ENCODE measurements around the gene PELI2. TPM values are rescaled to one million over a fixed set of nuclear protein-coding genes. Genes with fewer than 3 reads are reported as not detected.

PELI2 gene
- total RNA-seq, 1 donor from 2014 or later, result 27.2 TPM

DNA sequence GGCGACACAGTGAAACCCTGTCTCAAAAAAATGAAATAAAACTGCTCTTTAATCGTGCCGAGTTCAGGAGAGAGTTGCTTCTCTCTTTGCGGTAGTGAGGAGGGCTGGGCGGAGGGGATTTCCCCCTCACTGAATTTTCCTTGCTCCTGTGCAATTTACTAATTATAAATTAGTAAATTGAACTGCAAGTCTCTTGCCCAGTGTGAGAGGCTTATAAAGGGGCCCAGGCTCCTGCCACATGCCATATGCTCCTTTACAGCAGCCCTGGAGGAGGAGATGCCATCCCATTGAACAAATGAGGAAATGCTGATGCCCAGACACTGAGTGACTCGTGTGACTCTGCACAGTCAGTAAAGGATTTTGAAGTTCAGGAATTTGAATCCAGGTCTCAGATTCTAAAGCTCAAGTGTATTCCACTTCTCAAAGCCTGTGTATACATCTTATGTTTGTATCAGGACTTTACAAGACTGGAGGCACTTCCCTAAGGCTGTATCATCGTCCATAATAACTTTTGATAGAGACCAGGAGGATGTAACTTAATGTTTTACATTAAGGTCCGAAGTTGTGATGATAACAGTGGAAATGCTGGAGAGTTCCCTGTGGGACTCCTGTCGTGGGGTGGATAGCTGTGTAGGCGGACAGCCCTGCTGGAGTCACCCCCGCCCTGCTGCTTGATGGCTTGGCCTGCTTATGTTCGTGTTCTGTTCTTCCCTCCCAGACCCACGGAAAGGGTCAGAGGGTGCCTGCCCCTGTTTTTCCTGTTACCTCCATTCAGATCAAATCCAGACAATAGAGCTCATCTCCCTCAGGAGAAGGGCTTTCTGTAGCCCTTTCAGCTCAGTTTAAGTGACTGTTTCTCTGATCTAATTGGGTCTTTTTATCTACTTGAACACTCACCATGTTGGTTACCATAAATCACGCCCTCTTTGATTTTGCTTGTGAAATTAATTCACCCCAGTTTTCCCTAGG is 13.9 kb downstream of the PELI2 start:
- DNase-seq (ENCODE audit: low spot score), result peak; percentile 65
- Histone ChIP-seq H4K20me1 (ENCODE audit: low read depth) (peaks cover 100% of the 10 kb centered on the region), H3K27me3 (no peaks in the 10 kb centered on the region), H3K9ac (no peak overlapping the region), H3K79me2 (ENCODE audit: low read depth) (peaks cover 92% of the 10 kb centered on the region), H3K4me1 (peaks cover 90% of the 10 kb centered on the region), H3K4me3 (no peak overlapping the region), H3K4me2 (peak overlapping the region; percentile 66), H2AFZ (replicated peaks) (no peak overlapping the region), H3K36me3 (no peaks in the 10 kb centered on the region), H3K27ac (no peak overlapping the region), H3K9me3 (ENCODE audit: low read depth) (no peaks in the 10 kb centered on the region), H3F3A (ENCODE audit: low read depth) (peaks cover 55% of the 10 kb centered on the region)
- Mint-ChIP-seq H3K27me3 (ENCODE audit: insufficient read depth, low read depth) (no peaks in the 10 kb centered on the region), H3K9me3 (no peaks in the 10 kb centered on the region), H3K4me1 (peaks cover 77% of the 10 kb centered on the region), H3K36me3 (no peaks in the 10 kb centered on the region), H3K27ac (peak overlapping the region; percentile 14), H3K4me3 (peak overlapping the region; percentile 6)
- TF ChIP-seq EZH2 (IDR thresholded peaks at IDR 0.05) (no peak), EZH2phosphoT487 (IDR thresholded peaks at IDR 0.05) (no peak)
- TF ChIP-seq, protein P1, sequence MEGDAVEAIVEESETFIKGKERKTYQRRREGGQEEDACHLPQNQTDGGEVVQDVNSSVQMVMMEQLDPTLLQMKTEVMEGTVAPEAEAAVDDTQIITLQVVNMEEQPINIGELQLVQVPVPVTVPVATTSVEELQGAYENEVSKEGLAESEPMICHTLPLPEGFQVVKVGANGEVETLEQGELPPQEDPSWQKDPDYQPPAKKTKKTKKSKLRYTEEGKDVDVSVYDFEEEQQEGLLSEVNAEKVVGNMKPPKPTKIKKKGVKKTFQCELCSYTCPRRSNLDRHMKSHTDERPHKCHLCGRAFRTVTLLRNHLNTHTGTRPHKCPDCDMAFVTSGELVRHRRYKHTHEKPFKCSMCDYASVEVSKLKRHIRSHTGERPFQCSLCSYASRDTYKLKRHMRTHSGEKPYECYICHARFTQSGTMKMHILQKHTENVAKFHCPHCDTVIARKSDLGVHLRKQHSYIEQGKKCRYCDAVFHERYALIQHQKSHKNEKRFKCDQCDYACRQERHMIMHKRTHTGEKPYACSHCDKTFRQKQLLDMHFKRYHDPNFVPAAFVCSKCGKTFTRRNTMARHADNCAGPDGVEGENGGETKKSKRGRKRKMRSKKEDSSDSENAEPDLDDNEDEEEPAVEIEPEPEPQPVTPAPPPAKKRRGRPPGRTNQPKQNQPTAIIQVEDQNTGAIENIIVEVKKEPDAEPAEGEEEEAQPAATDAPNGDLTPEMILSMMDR (IDR thresholded peaks at IDR 0.05), result no peak

DNA sequence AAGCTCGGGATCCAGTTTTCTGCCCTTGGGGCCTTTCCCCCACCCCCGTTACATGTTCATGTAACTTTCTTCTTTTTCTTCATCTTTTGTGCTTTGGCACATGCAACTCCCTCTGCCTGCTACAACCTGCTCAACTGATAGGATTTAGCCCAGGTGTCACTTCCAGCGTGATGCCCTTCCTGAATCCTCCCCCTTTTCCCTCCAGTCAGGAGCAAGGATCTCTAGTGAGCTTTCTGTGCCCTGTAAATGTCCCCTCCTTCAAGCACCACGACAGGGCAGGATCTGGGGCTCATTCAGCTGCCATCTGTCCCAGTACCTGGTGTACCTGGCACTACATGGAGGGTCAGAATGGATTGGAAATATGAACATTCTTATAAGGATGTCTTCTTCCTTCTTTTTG is 15.3 kb downstream of the PELI2 start:
- TF ChIP-seq, protein P1 (IDR thresholded peaks at IDR 0.05), result no peak
- TF ChIP-seq EZH2 (IDR thresholded peaks at IDR 0.05) (no peak), EZH2phosphoT487 (IDR thresholded peaks at IDR 0.05) (no peak)
- Histone ChIP-seq H3K4me3 (no peak overlapping the region), H3K9me3 (ENCODE audit: low read depth) (no peaks in the 10 kb centered on the region), H3K79me2 (ENCODE audit: low read depth) (peaks cover 88% of the 10 kb centered on the region), H3F3A (ENCODE audit: low read depth) (peaks cover 55% of the 10 kb centered on the region), H3K27ac (no peak overlapping the region), H2AFZ (replicated peaks) (no peak overlapping the region), H3K9ac (no peak overlapping the region), H3K4me2 (peak overlapping the region; percentile 66), H3K36me3 (no peaks in the 10 kb centered on the region), H3K27me3 (no peaks in the 10 kb centered on the region), H4K20me1 (ENCODE audit: low read depth) (peaks cover 100% of the 10 kb centered on the region), H3K4me1 (peaks cover 90% of the 10 kb centered on the region)
- Mint-ChIP-seq H3K9me3 (no peaks in the 10 kb centered on the region), H3K4me1 (peaks cover 81% of the 10 kb centered on the region), H3K27ac (no peak overlapping the region), H3K36me3 (no peaks in the 10 kb centered on the region), H3K27me3 (ENCODE audit: insufficient read depth, low read depth) (peaks cover 2% of the 10 kb centered on the region), H3K4me3 (peak overlapping the region; percentile 14)
- DNase-seq (ENCODE audit: low spot score), result peak; percentile 24

DNA sequence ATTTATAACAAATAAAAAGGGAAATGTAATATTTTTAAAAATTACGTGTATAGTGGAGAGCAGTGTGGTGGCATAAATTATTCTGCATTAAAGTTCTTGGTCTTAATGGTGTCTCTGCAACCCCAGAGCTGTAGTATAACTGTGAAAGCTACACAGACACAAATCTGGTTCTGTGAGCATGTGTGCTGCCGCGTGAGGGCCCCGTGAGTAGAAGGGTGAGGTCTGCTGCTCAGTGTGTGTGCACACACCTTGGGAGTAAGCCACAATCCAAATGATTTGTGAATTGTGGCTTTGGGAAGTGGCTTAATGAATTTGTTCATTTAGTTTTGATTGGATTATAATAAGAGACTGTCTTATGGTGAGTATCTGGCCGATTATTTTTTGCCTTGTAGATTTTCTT is 16.8 kb downstream of the PELI2 start:
- peaks cover 54% of the 10 kb centered on the region for H3F3A ChIP-seq (ENCODE audit: low read depth)
- no peak overlapping the region for H3K9ac ChIP-seq
- H3K9me3 ChIP-seq (ENCODE audit: low read depth), result no peaks in the 10 kb centered on the region
- H3K27ac ChIP-seq, result no peak overlapping the region
- Mint-ChIP-seq H3K27me3 (ENCODE audit: insufficient read depth, low read depth) (peaks cover 2% of the 10 kb centered on the region), H3K36me3 (no peaks in the 10 kb centered on the region), H3K9me3 (no peaks in the 10 kb centered on the region), H3K27ac (no peak overlapping the region), H3K4me1 (peaks cover 78% of the 10 kb centered on the region), H3K4me3 (no peak overlapping the region)
- peaks cover 91% of the 10 kb centered on the region for H3K79me2 ChIP-seq (ENCODE audit: low read depth)
- DNase-seq (ENCODE audit: low spot score), result no peak
- no peak overlapping the region for H3K4me3 ChIP-seq
- peaks cover 90% of the 10 kb centered on the region for H3K4me1 ChIP-seq
- H4K20me1 ChIP-seq (ENCODE audit: low read depth), result peaks cover 100% of the 10 kb centered on the region
- no peaks in the 10 kb centered on the region for H3K36me3 ChIP-seq
- no peaks in the 10 kb centered on the region for H3K27me3 ChIP-seq
- H3K4me2 ChIP-seq, result no peak overlapping the region
- TF ChIP-seq, protein P1 (IDR thresholded peaks at IDR 0.05), result no peak
- TF ChIP-seq EZH2 (IDR thresholded peaks at IDR 0.05), result no peak
- TF ChIP-seq EZH2phosphoT487 (IDR thresholded peaks at IDR 0.05), result no peak
- no peak overlapping the region for H2AFZ ChIP-seq (replicated peaks)

All from neural progenitor cell (in vitro differentiated cells).